Epithelial cell of prostate (primary cell): ENCODE data around the gene ZNF785.
A peak's percentile ranks its signal among the peaks of the same experiment; 100 is the strongest.
"Not testable (repeated sequence)": the region's sequence is repeated elsewhere in the genome, so short reads cannot be mapped to it uniquely, and the experiment has no call there.

Experiments
- DNase-seq: peaks from one replicate; pipeline ENCODE4 v3.0.0-alpha.2; 2011; ENCODE audit warnings: low read depth, low spot score
- H3K27ac ChIP-seq: fragments of 450-650 bp; 2 replicates; pipeline ENCODE4 v1.5.1; 2017; ENCODE audit warnings: mild to moderate bottlenecking

The ZNF785 gene

DNA sequence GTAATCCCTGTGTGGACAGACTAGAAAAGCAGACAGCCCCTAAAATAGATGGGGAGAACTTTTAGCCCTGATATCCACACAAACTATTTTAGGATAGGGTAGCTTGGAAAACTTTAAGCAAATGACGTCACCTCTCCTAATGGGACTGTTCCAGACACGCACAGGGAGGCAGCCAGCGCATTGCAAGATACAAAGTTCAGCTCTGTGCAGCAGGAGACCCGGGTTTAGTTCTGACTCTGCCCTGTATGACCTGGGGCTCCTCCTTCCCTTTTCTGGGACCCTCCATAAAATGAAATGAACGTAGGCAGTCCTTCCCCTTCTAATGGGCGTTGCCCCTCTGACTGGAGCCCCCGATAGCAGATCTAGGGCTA is 18.4 kb upstream of the ZNF785 start:
- H3K27ac ChIP-seq, result no peak overlapping the region
- no peak for DNase-seq

DNA sequence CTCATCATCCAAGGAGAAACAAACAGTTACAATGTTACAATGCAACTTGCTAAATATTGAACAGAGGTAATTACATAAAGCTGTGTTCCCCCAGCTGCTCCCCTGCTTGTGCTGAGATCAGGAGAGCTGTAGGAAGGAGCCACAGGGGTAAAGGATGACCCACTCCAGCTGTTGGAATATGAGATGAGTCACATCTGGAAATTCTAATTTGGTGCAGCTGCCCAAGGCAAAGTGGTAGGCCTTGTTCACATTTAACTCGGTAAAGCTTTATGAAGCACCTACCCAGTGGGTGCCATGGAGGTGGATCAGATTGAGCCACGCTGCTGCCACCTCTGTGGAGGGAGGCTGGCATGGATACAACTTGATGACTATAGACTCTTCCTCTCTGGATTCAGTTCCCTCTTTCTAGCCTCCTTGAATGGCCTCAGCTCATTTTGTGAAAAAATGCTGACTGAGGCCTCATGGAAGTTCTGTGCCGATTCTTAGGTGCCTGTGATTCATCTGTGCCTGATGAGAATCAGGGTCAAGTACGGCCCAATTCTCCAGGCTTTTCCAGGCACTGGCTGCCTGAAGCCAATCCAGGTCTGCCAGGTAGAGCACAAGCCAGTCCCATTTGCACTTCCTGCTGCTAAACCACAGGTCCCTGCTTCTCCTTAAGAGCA is 17.2 kb upstream of the ZNF785 start:
- no peak overlapping the region for H3K27ac ChIP-seq
- no peak for DNase-seq

DNA sequence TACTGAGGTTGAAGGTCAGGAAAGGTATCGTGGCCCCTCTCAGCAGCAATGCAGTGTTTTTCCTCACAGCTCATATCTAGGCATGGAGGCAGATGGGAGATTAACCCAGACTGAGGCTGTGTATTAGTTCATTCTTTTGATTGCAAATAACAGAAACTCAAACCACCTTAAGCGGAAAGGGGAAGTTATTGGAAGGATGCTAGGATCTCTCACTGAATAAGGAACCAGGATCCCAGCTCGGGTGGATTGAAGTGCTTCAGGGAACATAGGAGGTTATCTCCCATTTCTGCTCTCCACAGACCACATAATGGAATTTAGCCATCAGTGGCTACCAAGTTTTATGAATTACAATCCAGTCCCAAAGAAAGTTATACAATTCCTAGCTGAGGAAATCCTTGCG is 16.5 kb upstream of the ZNF785 start:
- DNase-seq, result no peak
- H3K27ac ChIP-seq, result no peak overlapping the region

DNA sequence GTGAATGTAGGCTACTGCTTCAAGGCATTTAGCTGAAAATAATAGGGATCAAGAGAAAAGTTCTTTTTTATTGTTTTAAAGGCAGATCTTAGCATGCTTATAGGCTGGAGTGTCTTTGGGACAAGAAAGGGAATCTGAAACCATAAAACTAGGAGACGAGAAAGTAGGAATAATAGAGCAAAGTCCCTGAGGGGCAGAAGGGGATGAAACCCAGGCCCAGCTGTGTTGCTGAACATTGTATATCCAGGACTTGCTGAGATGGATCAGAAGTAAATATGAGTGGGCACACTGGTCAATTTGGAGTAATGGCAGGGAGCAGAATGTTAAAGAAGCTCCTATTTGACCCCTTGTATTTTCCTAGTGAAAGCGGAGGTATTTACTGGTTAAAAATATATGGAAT is 15.4 kb upstream of the ZNF785 start:
- H3K27ac ChIP-seq, result no peak overlapping the region
- DNase-seq, result no peak

DNA sequence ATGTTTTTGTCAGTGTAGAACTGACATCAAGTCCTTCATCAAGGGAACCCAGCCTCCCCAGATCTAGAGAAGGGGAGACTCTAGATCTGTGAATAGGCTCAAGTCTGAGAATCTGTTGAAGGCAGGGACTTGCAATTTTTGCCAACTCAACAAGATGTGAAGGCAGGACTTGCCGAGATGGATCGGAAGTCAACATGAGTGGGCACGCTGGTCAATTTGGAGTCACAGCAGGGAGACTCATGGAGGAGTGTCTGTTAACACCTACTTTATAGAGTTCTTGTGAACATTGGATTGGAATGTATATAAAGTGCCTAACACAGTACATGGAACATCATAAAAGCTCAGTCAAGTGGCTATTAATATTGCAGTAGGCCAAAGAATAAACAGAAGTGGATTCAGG is 14.7 kb upstream of the ZNF785 start:
- H3K27ac ChIP-seq, result no peak overlapping the region
- DNase-seq, result no peak

DNA sequence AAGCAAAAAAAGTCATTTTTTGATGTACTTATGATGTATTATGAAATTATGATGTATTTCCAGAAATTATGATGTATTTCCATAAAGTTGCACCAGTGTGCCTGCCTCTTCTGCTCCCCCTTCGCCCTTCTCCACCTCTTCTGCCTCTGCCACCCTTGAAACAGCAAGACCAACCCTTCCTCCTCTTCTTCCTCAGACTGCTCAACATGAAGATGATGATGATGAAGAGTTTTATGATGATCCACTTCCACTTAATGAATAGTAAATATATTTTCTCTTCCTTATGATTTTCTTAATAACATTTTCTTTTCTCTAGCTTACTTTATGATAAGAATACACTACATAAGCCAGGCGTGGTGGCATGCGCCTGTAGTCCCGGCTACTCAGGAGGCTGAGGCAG is 7.4 kb upstream of the ZNF785 start:
- H3K27ac ChIP-seq, result no peak overlapping the region
- no peak for DNase-seq

DNA sequence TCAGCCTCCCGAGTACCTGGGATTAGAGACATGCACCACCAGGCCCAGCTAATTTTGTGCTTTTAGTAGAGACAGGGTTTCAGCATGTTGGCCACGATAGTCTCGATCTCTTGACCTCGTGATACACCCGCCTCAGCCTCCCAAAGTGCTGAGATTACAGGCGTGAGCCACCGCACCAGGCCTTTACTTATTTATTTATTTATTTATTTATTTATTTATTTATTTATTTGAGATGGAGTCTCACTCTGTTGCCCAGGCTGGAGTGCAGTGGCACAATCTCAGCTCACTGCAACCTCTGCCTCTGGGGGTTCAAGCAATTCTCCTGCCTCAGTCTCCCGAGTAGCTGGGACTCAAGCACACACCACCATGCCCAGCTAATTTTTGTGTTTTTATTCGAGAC is 5.4 kb upstream of the ZNF785 start:
- H3K27ac ChIP-seq, result not testable (repeated sequence)

DNA sequence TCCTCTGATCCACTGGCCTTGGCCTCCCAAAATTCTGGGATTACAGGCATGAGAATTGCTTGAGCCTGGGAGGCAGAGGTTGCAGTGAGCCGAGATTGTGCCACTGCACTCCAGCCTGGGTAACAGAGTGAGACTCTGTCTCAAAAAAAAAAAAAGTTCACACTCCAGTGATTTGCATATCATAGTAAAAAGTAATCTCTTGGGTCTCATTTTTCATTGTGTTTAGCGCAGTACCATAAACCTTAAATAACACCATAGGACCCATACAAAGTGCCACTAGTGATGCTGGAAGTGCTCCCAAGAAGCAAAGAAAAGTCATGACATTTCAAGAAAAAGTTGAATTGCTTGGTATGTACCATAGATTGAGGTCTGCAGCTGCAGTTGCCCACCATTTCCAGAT is 4.1 kb upstream of the ZNF785 start:
- H3K27ac ChIP-seq, result not testable (repeated sequence)

More for the DNA sequence above, 5.4 kb upstream of the ZNF785 start:
- DNase-seq, result not testable (repeated sequence)

DNA sequence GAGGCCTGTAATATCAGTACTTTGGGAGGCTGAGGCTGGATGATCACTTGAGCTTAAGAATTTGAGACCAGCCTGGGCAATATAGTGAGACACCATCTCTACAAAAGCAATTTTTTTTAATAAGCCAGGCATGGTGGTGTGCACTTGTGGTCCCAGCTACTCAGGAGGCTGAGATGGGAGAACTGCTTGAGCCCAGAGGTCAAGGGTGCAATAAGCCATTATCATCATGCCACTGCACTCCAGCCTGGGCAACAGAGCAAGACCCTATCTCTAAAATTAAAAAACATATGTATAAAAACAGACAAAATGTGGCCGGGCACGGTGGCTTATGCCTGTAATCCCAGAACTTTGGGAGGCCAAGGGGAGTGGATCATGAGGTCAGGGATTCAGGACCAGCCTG is 3.2 kb upstream of the ZNF785 start:
- no peak overlapping the region for H3K27ac ChIP-seq
- no peak for DNase-seq

More for the DNA sequence above, 4.1 kb upstream of the ZNF785 start:
- DNase-seq, result not testable (repeated sequence)

DNA sequence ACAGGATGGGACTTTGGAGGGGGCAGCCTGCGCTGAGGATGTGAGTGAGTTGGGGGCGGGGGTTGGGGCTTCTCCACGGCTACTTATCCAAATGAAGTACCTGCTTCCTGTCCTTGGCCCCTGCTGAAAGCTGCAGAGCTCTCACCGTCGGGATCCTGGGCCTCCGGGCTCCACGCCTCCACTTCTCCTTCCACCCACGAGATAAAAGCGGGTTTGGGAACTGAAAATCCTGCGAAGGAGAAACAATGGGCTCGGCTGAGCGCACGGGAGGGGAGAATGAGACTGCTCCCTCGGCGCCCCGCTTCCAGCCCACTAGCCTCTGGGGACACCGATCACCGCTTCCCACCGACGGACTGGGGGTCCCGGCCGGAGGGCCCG is 486 bp downstream of the ZNF785 start:
- H3K27ac ChIP-seq, result peak overlapping the region; percentile 82
- no peak for DNase-seq

DNA sequence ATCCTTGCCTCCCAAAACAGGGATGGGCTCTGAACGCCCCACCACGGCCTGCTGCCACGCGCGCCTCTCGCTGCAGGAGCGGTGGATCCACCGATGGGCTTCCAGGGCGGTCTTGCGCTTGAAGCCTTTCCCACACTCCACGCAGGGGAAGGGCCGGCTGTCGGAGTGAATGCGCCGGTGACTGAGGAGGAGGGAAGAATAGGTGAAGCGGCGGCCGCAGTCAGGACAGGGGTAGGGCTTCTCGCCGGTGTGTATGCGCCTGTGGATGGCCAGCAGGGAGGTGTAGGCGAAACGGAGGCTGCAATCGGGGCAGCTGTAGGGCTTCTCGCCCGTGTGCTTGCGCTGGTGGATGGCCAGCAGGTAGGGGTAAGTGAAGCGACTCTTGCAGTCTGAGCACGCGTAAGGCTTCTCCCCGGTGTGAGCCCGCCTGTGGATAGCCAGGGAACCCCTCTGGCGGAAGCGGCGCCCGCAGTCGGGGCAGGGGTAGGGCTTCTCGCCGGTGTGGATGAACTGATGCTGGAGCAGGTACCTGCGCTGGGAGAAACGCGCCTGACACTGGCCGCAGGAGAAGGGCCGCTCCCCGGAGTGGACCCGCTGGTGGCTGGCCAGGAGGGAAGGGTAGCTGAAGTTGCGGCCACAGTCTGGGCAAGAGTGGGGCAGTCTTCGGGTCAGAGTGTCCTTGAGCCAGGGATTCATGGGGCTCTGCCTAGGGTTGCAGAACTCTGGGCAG is 2.7 kb downstream of the ZNF785 start:
- H3K27ac ChIP-seq, result no peak overlapping the region
- no peak for DNase-seq

DNA sequence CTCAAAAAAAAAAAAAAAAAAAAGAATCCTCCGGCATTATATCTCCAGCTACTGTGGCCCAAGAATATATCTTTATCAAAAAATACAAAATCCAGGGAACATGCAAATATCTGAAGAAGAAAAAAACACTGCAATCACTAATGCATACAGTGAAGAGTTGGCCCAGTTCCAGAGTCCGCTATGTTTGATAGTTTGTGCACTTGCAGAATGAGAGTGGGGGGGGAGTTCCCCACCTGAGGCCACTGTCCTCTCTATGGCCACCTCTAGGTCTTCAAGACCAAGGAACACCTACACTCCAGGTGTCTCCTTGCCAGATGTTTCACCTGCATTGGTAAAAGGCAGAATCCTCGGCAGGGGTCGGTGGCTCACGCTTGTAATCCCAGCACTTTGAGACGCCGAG is 4.0 kb downstream of the ZNF785 start:
- DNase-seq, result no peak
- H3K27ac ChIP-seq, result no peak overlapping the region

DNA sequence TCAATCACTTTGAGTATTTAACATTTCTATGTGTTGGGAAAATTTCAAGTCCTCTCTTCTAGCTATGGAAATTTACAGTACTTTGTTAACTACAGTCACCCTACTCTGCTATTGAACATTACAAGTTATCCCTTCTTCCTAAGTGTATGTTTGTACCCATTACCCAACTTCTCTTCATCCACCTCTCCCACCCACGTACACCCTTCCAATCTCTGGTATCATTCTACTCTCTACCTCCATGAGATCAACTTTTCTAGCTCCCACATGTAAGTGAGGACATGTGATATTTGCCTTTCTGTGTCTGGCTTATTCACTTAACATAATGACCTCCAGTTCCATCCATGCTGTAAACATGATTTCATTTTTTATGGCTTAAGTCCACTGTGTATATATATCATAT is 10.8 kb downstream of the ZNF785 start:
- no peak for DNase-seq
- H3K27ac ChIP-seq, result no peak overlapping the region

DNA sequence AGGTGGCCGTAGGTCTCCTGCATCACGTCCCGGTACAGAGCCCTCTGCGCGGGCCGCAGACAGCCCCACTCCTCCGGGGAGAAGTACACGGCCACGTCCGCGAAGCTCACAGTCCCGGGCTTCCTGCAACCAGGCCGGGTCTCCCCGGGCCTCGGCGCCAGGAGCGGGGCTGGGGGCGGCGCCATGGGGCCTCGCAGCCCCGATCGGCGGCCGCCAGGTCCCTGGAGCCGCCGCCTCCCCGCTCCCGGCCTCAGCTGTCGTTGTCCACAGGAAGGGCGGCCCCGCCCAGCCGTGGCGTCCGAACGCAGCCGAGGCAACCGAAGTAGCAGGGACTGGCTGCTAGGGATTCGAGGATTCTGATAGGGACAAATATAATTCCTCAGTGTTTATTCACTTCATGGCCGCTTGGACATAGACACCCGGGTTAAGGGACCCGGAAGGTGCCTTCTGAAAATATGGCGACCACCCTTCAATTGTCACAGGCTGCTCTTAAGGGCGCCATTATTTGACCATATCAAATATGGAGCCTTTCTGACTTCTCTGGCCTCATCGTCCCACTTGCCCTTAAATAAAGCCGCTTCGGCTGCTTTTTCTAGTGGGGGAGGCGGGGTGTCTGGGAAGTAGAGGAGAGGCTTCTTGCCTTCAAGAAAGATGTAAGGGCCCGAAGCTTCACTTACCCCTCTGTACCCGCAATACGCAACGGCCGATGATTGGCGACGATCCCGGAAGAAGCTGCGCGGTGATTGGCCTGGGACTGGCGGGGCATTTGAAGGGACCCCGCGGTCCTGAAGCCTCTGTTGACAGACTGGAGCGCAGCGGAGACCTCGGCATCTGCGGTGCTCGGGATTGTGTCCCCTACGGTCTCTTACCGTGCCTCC is 13.8 kb downstream of the ZNF785 start, which contains the start of gene ZNF688:
ZNF688 (minus strand) TSS at position 270 of the 878 bp plus-strand sequence; CDS start at position 185, 85 bp downstream.
- peak within 1 kb of the TSS; percentile 88 for H3K27ac ChIP-seq
- DNase-seq, result peak; percentile 72

DNA sequence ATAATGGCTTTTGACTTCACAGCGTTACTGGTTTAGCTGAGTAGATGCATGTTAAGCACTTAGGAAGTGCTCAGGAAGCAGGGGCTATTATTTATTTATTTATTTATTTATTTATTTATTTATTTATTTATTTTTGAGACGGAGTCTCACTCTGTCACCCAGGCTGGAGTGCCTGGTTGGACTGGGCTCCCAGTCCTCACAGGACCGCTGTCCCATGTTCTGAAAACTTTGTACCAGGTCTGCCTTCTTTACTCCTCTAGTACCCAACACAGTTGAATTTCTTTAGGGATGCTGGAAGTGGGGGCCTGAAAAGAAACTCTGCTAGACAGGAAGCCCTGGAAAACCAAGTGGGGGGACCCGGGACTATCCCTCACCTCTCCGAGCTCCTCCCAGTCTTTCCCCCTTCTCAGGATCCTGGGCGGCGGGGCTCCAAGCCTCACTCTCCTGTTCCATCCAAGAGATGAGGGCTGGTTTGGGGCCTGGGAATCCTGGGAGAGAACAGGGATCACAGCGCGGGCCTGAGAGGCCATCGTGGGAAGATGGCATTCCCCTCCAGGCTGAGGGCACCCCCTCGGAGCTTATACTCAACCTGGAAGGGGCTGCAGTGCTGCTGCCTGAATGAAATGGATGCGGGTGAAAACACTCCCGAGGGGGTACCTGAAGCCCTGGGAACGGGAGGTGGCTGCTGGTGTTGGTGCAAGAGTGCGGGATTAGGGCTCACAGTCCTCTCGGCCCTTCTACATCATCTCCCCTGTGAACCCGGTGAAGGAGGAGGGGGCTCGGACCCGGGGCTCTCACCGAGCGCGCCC is 14.7 kb downstream of the ZNF785 start:
- no peak for DNase-seq
- peak overlapping the region; percentile 88 for H3K27ac ChIP-seq

DNA sequence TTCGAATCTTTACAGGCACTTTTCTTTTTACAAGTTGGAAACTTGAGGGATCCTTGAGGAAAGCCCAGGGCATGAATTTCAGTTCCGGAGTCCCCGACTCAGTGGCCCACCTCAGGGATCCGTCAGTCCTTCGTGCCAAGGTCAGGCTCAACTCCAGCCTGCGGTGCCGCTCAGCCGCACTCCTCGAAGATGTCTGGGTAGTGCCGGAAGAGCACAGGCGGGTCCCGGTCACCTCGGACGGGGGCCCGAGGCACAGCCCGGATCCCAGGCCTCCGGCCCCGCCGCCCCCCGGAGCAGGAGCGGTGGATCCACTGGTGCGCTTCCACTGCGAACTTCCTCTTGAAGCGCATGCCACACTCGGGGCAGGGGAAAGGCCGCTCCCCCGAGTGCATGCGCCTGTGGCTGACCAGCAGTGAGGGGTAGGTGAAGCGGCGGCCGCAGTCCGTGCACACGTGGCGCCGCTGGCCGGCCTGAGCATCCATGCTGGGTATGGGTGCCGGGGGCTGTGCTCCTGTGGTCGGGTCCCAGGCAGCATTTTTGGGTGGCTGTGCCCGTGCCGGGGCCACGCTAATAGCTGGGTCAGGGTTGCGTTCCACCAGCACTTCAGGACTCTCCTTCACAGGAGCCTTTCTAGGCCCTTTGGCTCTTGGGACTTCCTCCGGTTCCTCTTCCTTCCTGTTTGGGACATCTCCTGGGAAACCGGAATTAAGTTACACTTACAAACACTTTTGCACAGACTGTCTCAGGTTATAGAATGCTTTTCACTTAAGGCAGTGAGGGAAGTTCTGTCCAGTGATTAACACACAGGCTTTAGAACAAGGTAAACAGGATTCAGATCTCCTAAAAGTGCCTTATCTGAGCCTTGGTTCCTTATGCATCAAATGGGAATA is 15.5 kb downstream of the ZNF785 start:
- H3K27ac ChIP-seq, result no peak overlapping the region
- no peak for DNase-seq

DNA sequence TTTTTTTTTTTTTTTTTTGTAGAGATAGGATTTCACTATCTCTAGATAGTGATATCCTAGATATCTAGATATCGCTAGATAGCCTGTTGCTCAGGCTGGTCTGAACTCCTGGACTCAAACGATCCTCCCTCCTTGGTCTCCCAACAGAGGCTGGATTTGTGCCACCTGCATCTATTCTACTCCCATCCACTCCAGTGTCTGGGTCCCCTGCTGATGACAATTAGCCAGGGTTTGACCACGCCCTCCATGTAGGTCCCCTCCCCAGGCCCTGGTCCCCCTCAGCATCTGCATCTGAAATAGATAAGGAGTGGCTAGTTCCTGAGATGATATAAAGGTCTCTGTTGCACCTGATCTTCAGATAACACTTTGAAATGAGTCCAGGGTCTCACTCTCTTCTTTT is 16.2 kb downstream of the ZNF785 start:
- DNase-seq, result no peak
- H3K27ac ChIP-seq, result peak overlapping the region; percentile 84

DNA sequence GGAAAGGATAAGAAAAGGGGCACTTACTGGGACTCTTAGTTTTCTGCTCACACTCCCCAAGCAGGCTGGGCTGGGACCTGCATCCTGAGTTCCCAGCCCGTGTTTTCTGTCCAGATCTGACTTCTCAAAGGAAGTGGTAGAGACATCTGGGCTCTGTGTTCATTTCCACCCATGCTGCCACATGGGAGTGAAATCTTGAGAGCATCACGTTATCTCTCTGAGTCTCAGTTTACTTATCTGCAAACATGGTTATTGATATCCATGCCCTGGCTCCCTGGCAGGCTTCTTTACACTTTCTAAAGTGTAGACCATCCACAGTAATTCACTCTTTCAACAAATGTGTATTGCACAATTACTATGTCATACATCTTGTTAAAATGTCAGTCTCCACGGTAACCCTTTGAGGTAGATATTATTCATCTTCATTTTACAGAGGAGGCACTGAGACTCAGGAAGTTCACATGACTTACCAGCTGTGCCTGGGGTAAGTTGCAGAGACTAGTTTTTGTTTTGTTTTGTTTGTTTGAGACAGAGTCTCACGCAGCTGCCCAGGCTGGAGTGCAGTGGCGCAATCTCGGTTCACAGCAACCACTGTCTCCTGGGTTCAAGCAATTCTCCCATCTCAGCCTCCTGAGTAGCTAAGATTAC is 17.4 kb downstream of the ZNF785 start:
- peak overlapping the region; percentile 84 for H3K27ac ChIP-seq
- peak; percentile 95 for DNase-seq
